Retinal pigment epithelial cell (primary cell): ENCODE measurements around the gene RNASE13.
A peak's percentile ranks its signal among the peaks of the same experiment; 100 is the strongest.

Source experiments
- DNase-seq: peaks from one replicate; pipeline ENCODE4 v3.0.0-alpha.2; 2010; ENCODE audit warnings: low read depth
- H3K4me3 ChIP-seq: 2 replicates; pipeline ENCODE4 v1.5.1; 2011; ENCODE audit warnings: mild to moderate bottlenecking, low read length, control low read depth, moderate library complexity
- TF ChIP-seq, protein P1 (sequence below): conservative IDR thresholded peaks from 2 replicates; pipeline ENCODE4 v1.5.1; 2011; ENCODE audit warnings: low read depth, low read length, control low read depth, inconsistent platforms

Gene RNASE13

GRCh38 chr14:21075719-21076437 is 41.3 kb upstream of the RNASE13 start:
- TF ChIP-seq, protein P1, sequence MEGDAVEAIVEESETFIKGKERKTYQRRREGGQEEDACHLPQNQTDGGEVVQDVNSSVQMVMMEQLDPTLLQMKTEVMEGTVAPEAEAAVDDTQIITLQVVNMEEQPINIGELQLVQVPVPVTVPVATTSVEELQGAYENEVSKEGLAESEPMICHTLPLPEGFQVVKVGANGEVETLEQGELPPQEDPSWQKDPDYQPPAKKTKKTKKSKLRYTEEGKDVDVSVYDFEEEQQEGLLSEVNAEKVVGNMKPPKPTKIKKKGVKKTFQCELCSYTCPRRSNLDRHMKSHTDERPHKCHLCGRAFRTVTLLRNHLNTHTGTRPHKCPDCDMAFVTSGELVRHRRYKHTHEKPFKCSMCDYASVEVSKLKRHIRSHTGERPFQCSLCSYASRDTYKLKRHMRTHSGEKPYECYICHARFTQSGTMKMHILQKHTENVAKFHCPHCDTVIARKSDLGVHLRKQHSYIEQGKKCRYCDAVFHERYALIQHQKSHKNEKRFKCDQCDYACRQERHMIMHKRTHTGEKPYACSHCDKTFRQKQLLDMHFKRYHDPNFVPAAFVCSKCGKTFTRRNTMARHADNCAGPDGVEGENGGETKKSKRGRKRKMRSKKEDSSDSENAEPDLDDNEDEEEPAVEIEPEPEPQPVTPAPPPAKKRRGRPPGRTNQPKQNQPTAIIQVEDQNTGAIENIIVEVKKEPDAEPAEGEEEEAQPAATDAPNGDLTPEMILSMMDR, result no peak
- DNase-seq, result no peak
- no peak overlapping the region for H3K4me3 ChIP-seq

- H3K4me3 ChIP-seq, result no peak overlapping the region
- TF ChIP-seq, protein P1, result no peak
- no peak for DNase-seq
Observed at GRCh38 chr14:21074398-21075272, 40.0 kb upstream of the RNASE13 start.

GRCh38 chr14:21073921-21074320 is 39.3 kb upstream of the RNASE13 start:
- no peak overlapping the region for H3K4me3 ChIP-seq
- TF ChIP-seq, protein P1, result no peak
- DNase-seq, result no peak

GRCh38 chr14:21072781-21073339 is 38.3 kb upstream of the RNASE13 start:
- H3K4me3 ChIP-seq, result no peak overlapping the region

GRCh38 chr14:21072031-21072473 is 37.4 kb upstream of the RNASE13 start:
- DNase-seq, result no peak
- TF ChIP-seq, protein P1, result no peak
- H3K4me3 ChIP-seq, result peak overlapping the region; percentile 78

More at GRCh38 chr14:21072781-21073339, 38.3 kb upstream of the RNASE13 start:
- DNase-seq, result no peak
- TF ChIP-seq, protein P1, result no peak

GRCh38 chr14:21071225-21072030 is 36.8 kb upstream of the RNASE13 start:
- DNase-seq, result no peak
- peak overlapping the region; percentile 78 for H3K4me3 ChIP-seq
- TF ChIP-seq, protein P1, result no peak
